Thymus (tissue), 2 donors: ENCODE data around the gene THY1. TPM values are rescaled to one million over a fixed set of nuclear protein-coding genes. Genes with fewer than 3 reads are reported as not detected.

Experiments used
- polyA plus RNA-seq: library from polyadenylated mRNA; stranded (reverse); fragments of 200-250 nt; gene quantifications from one replicate; pipeline ENCODE4 v1.2.3, GENCODE V29; 2013
- total RNA-seq: library from RNA; stranded (reverse); fragments of 120-200 nt; gene quantifications from one replicate; pipeline ENCODE4 v1.2.4, GENCODE V29; 2013
- donor health status: healthy.

THY1 gene
- total and polyA plus RNA-seq, 2 donors: 15.3 to 88.8 TPM

Other genes with a start within 250 kb of the THY1 start
- gene NHERF4, start 237.7 kb downstream of the THY1 start, total RNA-seq: not detected
- gene NHERF4, start 237.7 kb downstream of the THY1 start, polyA plus RNA-seq: 0.07 TPM
- gene CBL, start 216.8 kb downstream of the THY1 start, total RNA-seq: 9.2 TPM
- 21.9 TPM for gene CBL, start 216.8 kb downstream of the THY1 start, polyA plus RNA-seq
- 20.1 TPM for gene MCAM, start 106.0 kb downstream of the THY1 start, total RNA-seq
- gene MCAM, start 106.0 kb downstream of the THY1 start, polyA plus RNA-seq: 54.4 TPM
- 2.7 TPM for gene RNF26, start 88.6 kb downstream of the THY1 start, total RNA-seq
- 9.0 TPM for gene RNF26, start 88.6 kb downstream of the THY1 start, polyA plus RNA-seq
- gene C1QTNF5, start 82.3 kb downstream of the THY1 start, total RNA-seq: 4.2 TPM
- 8.6 TPM for gene C1QTNF5, start 82.3 kb downstream of the THY1 start, polyA plus RNA-seq
- gene MFRP, start 76.5 kb downstream of the THY1 start, total RNA-seq: not detected
- 0.05 TPM for gene MFRP, start 76.5 kb downstream of the THY1 start, polyA plus RNA-seq
- gene USP2, start 41.5 kb downstream of the THY1 start, total RNA-seq: 0.19 TPM
- 1.2 TPM for gene USP2, start 41.5 kb downstream of the THY1 start, polyA plus RNA-seq